Right lobe of liver (tissue), 6 donors: ENCODE measurements around the gene PSME3IP1. TPM values are rescaled to one million over a fixed set of nuclear protein-coding genes. Genes with fewer than 3 reads are reported as not detected.
A peak's percentile ranks its signal among the peaks of the same experiment; 100 is the strongest.

Experiments used
- ATAC-seq, 4 donors: fragments of 200-7000 bp; cut with Tn5 transposase; one replicate each; pipeline ENCODE4 v1.9.1; 2020; ENCODE audit warnings: mild to moderate bottlenecking in 4 of 4, moderate library complexity in 4 of 4
- DNase-seq, 3 donors: peaks; one replicate each; pipeline ENCODE4 v3.0.0-alpha.2; 2020
- H3K27ac ChIP-seq, 3 donors: fragments of 200-600 bp; one replicate each; pipeline ENCODE4 v1.8.0; 2022
- H3K27me3 ChIP-seq, 2 donors: fragments of 200-600 bp; one replicate each; pipeline ENCODE4 v1.8.0; 2022
- H3K36me3 ChIP-seq, 4 donors: fragments of 200-600 bp; sonication (generic) in 1 of 4; one replicate each; pipeline versions ENCODE4 v1.5.1 to v1.8.0; 2017 to 2022; ENCODE audit warnings: control low read depth in 1 of 4
- H3K4me1 ChIP-seq, 4 donors: fragments of 200-600 bp; sonication (generic) in 1 of 4; one replicate each; pipeline versions ENCODE4 v1.5.1 to v1.8.0; 2017 to 2022; ENCODE audit warnings: control low read depth in 1 of 4
- H3K4me3 ChIP-seq, 3 donors: fragments of 200-600 bp; one replicate each; pipeline ENCODE4 v1.8.0; 2022
- H3K9me3 ChIP-seq, 4 donors: fragments of 200-600 bp; sonication (generic) in 1 of 4; one replicate each; pipeline versions ENCODE4 v1.5.1 to v1.8.0; 2017 to 2022; ENCODE audit warnings: control low read depth in 1 of 4
- POLR2A ChIP-seq: fragments of 450-650 bp; IDR thresholded peaks from one replicate; pipeline ENCODE4 v1.6.1; 2017; ENCODE audit warnings: antibody characterized with exemption, mild to moderate bottlenecking
- WGBS: methylation state at CpG from one replicate; pipeline ENCODE4 v1.1.6; 2018; ENCODE audit warnings: low coverage, low lambda C conversion rate; ENCODE audit not compliant: insufficient coverage; ENCODE audit errors: missing lambda C conversion rate; 5-methylcytosine and 5-hydroxymethylcytosine counted together
- intact Hi-C, 2 donors: fragments of 100-400 bp; cut with DNase I; formaldehyde crosslinking; loops; one replicate each; pipeline versions ENCODE4 v1.11.2 to v1.14.1; 2022
- total RNA-seq, 6 experiments: library from RNA; depleted of rRNA in 2 of 6; stranded (reverse); fragments of >200 nt in 2 of 6; fragmentation: NEBNext Ultra II Directional in 3 of 6; extraction: Animal tissue kit (Norgen Biotek cat#: 25700) in 3 of 6; gene quantifications; one replicate each; pipeline versions ENCODE4 v1.1.0 to v1.2.4, GENCODE V29; 2016 to 2023
- TF ChIP-seq, protein P1 (sequence below), 4 donors: fragments of 200-600 bp in 3 of 4; fragments of 450-650 bp in 1 of 4; IDR thresholded peaks; one replicate each; pipeline versions ENCODE4 v1.5.1 to v1.8.0; 2016 to 2022; ENCODE audit warnings: antibody characterized with exemption in 4 of 4, mild to moderate bottlenecking in 2 of 4
- donor health status: DM: no; HTN: yes; CAD: no.
- donor health status: DM: no; HTN: no; CAD: no.
- donor health status: DM: no; HTN: no; CAD: no.
- donor health status: DM: no; HTN: yes; CAD: no.
- donor health status: DM: no; HTN: yes; CAD: no.

PSME3IP1 gene
- total RNA-seq, 6 experiments from 2014 or later = 26.2 to 61.8 (median 34.5) TPM

DNA sequence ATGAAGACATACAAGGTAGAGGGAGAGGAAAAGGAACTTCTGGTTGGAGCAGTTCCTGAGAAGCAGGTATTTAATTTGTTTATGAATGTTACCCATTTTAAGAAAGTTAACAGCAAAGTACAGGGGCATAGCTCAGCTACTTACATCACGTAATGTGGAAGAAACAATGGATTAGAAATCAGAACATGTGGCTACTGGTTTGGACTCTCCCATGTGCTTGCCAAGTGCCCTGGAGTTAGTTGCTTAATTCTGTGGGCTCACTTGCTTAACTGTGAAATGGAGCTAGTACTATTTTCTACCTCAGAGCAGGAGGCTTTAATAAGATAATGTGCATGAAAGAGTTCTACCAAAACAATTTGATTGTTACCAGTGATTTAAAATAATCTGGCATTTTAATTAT is 27.6 kb upstream of the PSME3IP1 start:
- peak in 1 of 3 donors; percentile 60 for DNase-seq
- H3K9me3 ChIP-seq = peaks cover 0 to 5% (median 0%) of the 10 kb centered on the region in 4 donors

DNA sequence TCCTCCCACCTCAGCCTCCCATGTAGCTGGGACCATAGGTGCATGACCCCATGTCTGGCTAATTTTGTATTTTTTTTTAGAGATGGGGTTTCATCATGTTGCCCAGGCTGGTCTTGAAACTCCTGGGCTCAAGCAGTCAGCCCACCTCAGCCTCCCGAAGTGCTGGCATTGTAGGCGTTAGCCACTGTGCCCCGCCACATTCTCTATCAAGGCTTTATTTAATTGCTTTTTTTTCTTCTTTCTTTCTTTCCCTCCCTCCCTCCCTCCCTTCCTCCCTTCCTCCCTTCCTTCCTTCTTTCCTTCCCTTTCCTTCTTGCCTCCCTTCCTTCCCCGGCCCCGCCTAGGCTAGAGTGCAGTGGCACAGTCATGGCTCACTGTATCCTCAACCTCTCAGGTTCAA is 23.9 kb upstream of the PSME3IP1 start:
- Histone ChIP-seq H3K27ac (no peak overlapping the region), H3K4me1 (no peaks in the 10 kb centered on the region), H3K27me3 (no peaks in the 10 kb centered on the region), H3K4me3 (no peak overlapping the region), H3K36me3 (peaks cover 0 to 80% (median 35%) of the 10 kb centered on the region in 4 donors), H3K9me3 (no peaks in the 10 kb centered on the region)
- intact Hi-C loops = no loop called here
- no peak for TF ChIP-seq POLR2A
- TF ChIP-seq, protein P1, sequence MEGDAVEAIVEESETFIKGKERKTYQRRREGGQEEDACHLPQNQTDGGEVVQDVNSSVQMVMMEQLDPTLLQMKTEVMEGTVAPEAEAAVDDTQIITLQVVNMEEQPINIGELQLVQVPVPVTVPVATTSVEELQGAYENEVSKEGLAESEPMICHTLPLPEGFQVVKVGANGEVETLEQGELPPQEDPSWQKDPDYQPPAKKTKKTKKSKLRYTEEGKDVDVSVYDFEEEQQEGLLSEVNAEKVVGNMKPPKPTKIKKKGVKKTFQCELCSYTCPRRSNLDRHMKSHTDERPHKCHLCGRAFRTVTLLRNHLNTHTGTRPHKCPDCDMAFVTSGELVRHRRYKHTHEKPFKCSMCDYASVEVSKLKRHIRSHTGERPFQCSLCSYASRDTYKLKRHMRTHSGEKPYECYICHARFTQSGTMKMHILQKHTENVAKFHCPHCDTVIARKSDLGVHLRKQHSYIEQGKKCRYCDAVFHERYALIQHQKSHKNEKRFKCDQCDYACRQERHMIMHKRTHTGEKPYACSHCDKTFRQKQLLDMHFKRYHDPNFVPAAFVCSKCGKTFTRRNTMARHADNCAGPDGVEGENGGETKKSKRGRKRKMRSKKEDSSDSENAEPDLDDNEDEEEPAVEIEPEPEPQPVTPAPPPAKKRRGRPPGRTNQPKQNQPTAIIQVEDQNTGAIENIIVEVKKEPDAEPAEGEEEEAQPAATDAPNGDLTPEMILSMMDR (IDR thresholded peaks at IDR 0.05) = no peak
- 91% methylated on average over 5 of the region's 5 CpGs for WGBS
- ATAC-seq (no peak), DNase-seq (no peak)

More for the DNA sequence above, 27.6 kb upstream of the PSME3IP1 start:
- 67% methylated on average over 1 of the region's 1 CpG for WGBS
- Histone ChIP-seq H3K27me3 (no peaks in the 10 kb centered on the region), H3K36me3 (peaks cover 0 to 78% (median 45%) of the 10 kb centered on the region in 4 donors), H3K27ac (no peak overlapping the region), H3K4me1 (no peaks in the 10 kb centered on the region), H3K4me3 (no peak overlapping the region)
- intact Hi-C loops = no loop called here
- TF ChIP-seq POLR2A = no peak
- TF ChIP-seq, protein P1 (IDR thresholded peaks at IDR 0.05) = no peak
- ATAC-seq = peak in 1 of 4 donors; percentile 74

DNA sequence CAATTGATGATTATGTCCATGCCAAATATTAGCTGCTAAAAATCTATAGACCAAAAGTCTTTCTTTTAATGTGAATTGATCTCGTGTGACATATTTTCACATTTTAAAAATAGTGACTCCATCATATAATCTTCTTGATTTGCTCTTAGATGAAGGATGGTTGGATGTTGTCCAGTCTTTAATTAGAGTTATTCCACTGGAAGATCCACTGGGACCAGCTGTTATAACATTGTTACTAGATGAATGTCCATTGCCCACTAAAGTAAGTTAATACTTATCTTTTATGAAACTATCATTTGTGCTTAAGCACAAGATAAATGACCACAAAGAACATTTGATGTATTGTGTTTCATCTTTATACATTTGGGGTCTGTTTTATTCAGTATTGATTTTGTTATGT is 23.1 kb upstream of the PSME3IP1 start:
- Histone ChIP-seq H3K4me1 (no peaks in the 10 kb centered on the region), H3K27me3 (no peaks in the 10 kb centered on the region), H3K9me3 (no peaks in the 10 kb centered on the region), H3K27ac (no peak overlapping the region), H3K36me3 (peaks cover 0 to 79% (median 27%) of the 10 kb centered on the region in 4 donors), H3K4me3 (no peak overlapping the region)
- intact Hi-C loops = no loop called here
- no peak for DNase-seq
- 100% methylated on average over 1 of the region's 1 CpG for WGBS
- no peak for TF ChIP-seq POLR2A
- TF ChIP-seq, protein P1 (IDR thresholded peaks at IDR 0.05) = no peak
- ATAC-seq = no peak

DNA sequence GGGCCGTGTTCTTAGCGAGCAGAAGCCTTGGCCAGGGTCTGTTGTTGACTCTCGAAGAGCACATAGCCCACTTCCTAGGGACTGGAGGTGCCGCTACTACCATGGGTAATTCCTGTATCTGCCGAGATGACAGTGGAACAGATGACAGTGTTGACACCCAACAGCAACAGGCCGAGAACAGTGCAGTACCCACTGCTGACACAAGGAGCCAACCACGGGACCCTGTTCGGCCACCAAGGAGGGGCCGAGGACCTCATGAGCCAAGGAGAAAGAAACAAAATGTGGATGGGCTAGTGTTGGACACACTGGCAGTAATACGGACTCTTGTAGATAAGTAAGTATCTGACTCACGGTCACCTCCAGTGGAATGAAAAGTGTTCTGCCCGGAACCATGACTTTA is 18.8 kb upstream of the PSME3IP1 start:
- Histone ChIP-seq H3K4me3 (no peak overlapping the region), H3K27ac (no peak overlapping the region), H3K27me3 (no peaks in the 10 kb centered on the region), H3K36me3 (peaks cover 0 to 48% (median 14%) of the 10 kb centered on the region in 4 donors), H3K4me1 (no peaks in the 10 kb centered on the region), H3K9me3 (no peaks in the 10 kb centered on the region)
- ATAC-seq = no peak
- intact Hi-C loops = no loop called here
- WGBS = 94% methylated on average over 10 of the region's 12 CpGs
- TF ChIP-seq POLR2A = no peak
- TF ChIP-seq, protein P1 (IDR thresholded peaks at IDR 0.05) = no peak
- no peak for DNase-seq

DNA sequence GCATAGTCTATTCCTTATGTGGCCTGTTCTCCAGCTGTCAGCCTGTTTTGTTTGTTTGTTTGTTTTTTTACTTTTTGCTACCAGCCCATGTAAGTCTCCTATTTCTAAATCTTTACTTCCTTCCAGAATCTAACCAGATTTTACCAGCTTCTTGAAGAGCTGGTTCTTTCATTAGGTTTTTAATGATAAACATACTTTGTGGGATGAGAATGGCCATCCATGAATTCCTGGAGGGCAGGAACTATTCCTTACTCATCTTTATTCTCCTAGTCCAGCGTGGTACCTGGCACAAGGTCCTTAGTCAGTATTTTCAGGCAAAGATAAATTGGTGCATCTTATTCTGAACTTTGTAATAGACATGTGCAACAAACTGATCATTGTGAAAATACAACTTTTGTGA is 17.6 kb upstream of the PSME3IP1 start:
- Histone ChIP-seq H3K36me3 (peaks cover 0 to 36% (median 13%) of the 10 kb centered on the region in 4 donors), H3K4me1 (no peaks in the 10 kb centered on the region), H3K27ac (no peak overlapping the region), H3K9me3 (no peaks in the 10 kb centered on the region), H3K27me3 (no peaks in the 10 kb centered on the region), H3K4me3 (no peak overlapping the region)
- 81% methylated on average over 1 of the region's 1 CpG for WGBS
- ATAC-seq (no peak), DNase-seq (no peak)
- intact Hi-C loops = no loop called here
- no peak for TF ChIP-seq POLR2A
- TF ChIP-seq, protein P1 (IDR thresholded peaks at IDR 0.05) = no peak
